Hematopoietic multipotent progenitor cell treated with erythropoietin and hydrocortisone succinate and interleukin-3 and kit ligand, for 17 days (in vitro differentiated cells): ENCODE data around the gene GRAP2.

ENCODE experiments used
- DNase-seq: peaks from one replicate; pipeline ENCODE4 v3.0.0-alpha.2; 2015; ENCODE audit warnings: low spot score

The GRAP2 gene

GRCh38 chr22:39925273-39925672 is 24.4 kb downstream of the GRAP2 start:
- no peak for DNase-seq

GRCh38 chr22:39925909-39926679 is 25.2 kb downstream of the GRAP2 start:
- no peak for DNase-seq

- DNase-seq = no peak
Observed at GRCh38 chr22:39926753-39927152, 25.9 kb downstream of the GRAP2 start.

GRCh38 chr22:39927544-39927943 is 26.7 kb downstream of the GRAP2 start:
- DNase-seq = no peak

GRCh38 chr22:39928536-39929520 is 27.9 kb downstream of the GRAP2 start:
- no peak for DNase-seq

GRCh38 chr22:39931251-39931650 is 30.4 kb downstream of the GRAP2 start:
- no peak for DNase-seq

GRCh38 chr22:39932166-39932565 is 31.3 kb downstream of the GRAP2 start:
- no peak for DNase-seq

GRCh38 chr22:39932918-39933649 is 32.2 kb downstream of the GRAP2 start:
- DNase-seq = peak; percentile 84

- no peak for DNase-seq
Observed at GRCh38 chr22:39933741-39934140, 32.9 kb downstream of the GRAP2 start.

GRCh38 chr22:39935116-39935515 is 34.2 kb downstream of the GRAP2 start:
- DNase-seq = no peak

GRCh38 chr22:39935612-39936011 is 34.7 kb downstream of the GRAP2 start:
- DNase-seq = no peak

- no peak for DNase-seq
Observed at GRCh38 chr22:39936523-39937145, 35.8 kb downstream of the GRAP2 start.

GRCh38 chr22:39937906-39938305 is 37.0 kb downstream of the GRAP2 start:
- DNase-seq = no peak

GRCh38 chr22:39938509-39939111 is 37.7 kb downstream of the GRAP2 start:
- no peak for DNase-seq

GRCh38 chr22:39939830-39940229 is 38.9 kb downstream of the GRAP2 start:
- no peak for DNase-seq

- DNase-seq = no peak
Observed at GRCh38 chr22:39940757-39941305, 39.9 kb downstream of the GRAP2 start.

- DNase-seq = peak; percentile 55
Observed at GRCh38 chr22:39941601-39942000, 40.7 kb downstream of the GRAP2 start.

- no peak for DNase-seq
Observed at GRCh38 chr22:39942439-39943230, 41.8 kb downstream of the GRAP2 start.

- DNase-seq = no peak
Observed at GRCh38 chr22:39943337-39943736, 42.5 kb downstream of the GRAP2 start.
